ENCODE results near the gene CD300A. TPM values are rescaled to one million over a fixed set of nuclear protein-coding genes. Genes with fewer than 3 reads are reported as not detected.

CD300A gene
- polyA plus RNA-seq, 6 donors from 2014 or later: 1.2 to 2.3 (median 1.6) TPM; not detected in 1

Other genes with a start within 250 kb of the CD300A start
- not detected for gene DNAI2, start 192.4 kb upstream of the CD300A start, polyA plus RNA-seq (ENCODE audit: low read depth in 6 of 6)
- not detected for gene KIF19, start 140.4 kb upstream of the CD300A start, polyA plus RNA-seq (ENCODE audit: low read depth in 6 of 6)
- gene BTBD17, start 104.8 kb upstream of the CD300A start, polyA plus RNA-seq (ENCODE audit: low read depth in 6 of 6): not detected
- not detected for gene GPR142, start 99.1 kb upstream of the CD300A start, polyA plus RNA-seq (ENCODE audit: low read depth in 6 of 6)
- gene GPRC5C, start 34.5 kb upstream of the CD300A start, polyA plus RNA-seq (ENCODE audit: low read depth in 6 of 6): under 1 TPM in 2 of 6 donors, not detected in 4; 0.20 to 0.48 TPM
- gene CD300LB, start 64.8 kb downstream of the CD300A start, polyA plus RNA-seq (ENCODE audit: low read depth in 6 of 6): under 1 TPM in 3 of 6 donors, not detected in 3; 0.14 to 0.60 (median 0.24) TPM
- 1 to 10 TPM in 1 of 6 donors, under 1 TPM in 4, not detected in 1; 0.20 to 1.5 (median 0.25) TPM for gene CD300C, start 79.5 kb downstream of the CD300A start, polyA plus RNA-seq (ENCODE audit: low read depth in 6 of 6)
- gene CD300H, start 100.9 kb downstream of the CD300A start, polyA plus RNA-seq (ENCODE audit: low read depth in 6 of 6): 1 to 10 TPM in 1 of 6 donors, under 1 TPM in 1, not detected in 4; 0.94 to 1.1 TPM
- gene CD300LD, start 125.6 kb downstream of the CD300A start, polyA plus RNA-seq (ENCODE audit: low read depth in 6 of 6): not detected
- under 1 TPM in 3 of 6 donors, not detected in 3; 0.06 to 0.69 (median 0.18) TPM for gene CD300E, start 157.1 kb downstream of the CD300A start, polyA plus RNA-seq (ENCODE audit: low read depth in 6 of 6)
- 1 to 10 TPM in 2 of 6 donors, under 1 TPM in 4; 0.22 to 3.2 (median 0.43) TPM for gene CD300LF, start 246.3 kb downstream of the CD300A start, polyA plus RNA-seq (ENCODE audit: low read depth in 6 of 6)